ENCODE measurements around the gene PTPRM.

Gene PTPRM

DNA sequence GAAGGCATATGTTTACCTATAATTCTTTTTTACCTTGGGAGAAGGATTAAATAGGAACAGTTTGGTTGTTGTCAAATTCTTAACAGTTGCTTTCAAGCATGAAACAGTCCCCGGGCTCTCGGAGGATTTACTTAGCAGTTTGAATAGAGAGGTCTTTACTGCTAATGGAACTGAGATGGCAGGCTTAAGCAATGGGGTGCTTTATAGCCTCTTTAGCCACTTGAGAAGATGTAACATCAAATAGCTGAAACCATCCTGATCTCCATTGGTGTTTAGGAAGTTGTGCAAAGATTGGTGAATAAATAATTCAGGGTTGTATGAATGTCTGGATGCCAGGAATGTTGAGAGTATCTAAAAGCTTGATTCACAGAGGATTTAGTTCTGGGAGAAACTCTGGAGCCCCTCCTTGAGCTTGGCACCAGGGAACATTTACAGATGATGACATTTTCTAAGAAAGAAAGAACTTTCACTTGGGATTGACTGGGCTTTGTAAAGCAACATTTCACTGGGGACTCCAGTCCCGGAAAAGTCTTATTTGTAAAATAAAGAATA, 51.9 kb downstream of the PTPRM start:
- peaks cover 6% of the 10 kb centered on the region; the same call in 1 of the 2 replicates for H3K4me1 ChIP-seq (ENCODE audit: insufficient read depth, low read length)
- H3K9me3 ChIP-seq (ENCODE audit: control insufficient read depth, insufficient read depth, low read length): no peaks in the 10 kb centered on the region

DNA sequence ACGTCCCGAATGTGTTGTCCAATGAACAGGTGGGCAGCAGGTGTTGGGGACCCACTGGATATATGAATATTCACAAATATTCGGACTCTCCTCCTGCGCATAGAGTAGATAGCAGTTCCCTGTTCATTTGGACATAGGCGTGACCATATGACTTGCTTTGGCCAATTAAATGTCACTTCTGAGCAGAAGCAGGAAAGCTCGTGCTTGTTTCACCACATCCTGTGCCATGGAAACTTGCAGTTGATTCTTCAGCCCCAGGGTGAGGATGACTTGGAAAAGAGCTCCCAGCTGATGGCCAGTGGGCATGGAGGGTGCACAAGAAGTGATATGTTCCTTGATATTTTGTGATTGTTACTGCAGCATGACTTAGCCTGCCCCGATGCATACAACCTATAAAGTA, 52.6 kb downstream of the PTPRM start:
- H3K4me1 ChIP-seq (ENCODE audit: insufficient read depth, low read length): peaks cover 6% of the 10 kb centered on the region; the same call in 1 of the 2 replicates
- H3K36me3 ChIP-seq (ENCODE audit: insufficient read depth, low read length): no peaks in the 10 kb centered on the region
- no peak overlapping the region for H3K9ac ChIP-seq (ENCODE audit: low read depth, low read length)

More for the DNA sequence above, 51.9 kb downstream of the PTPRM start:
- Histone ChIP-seq H3K9ac (ENCODE audit: low read depth, low read length) (no peak overlapping the region), H3K36me3 (ENCODE audit: insufficient read depth, low read length) (no peaks in the 10 kb centered on the region)

DNA sequence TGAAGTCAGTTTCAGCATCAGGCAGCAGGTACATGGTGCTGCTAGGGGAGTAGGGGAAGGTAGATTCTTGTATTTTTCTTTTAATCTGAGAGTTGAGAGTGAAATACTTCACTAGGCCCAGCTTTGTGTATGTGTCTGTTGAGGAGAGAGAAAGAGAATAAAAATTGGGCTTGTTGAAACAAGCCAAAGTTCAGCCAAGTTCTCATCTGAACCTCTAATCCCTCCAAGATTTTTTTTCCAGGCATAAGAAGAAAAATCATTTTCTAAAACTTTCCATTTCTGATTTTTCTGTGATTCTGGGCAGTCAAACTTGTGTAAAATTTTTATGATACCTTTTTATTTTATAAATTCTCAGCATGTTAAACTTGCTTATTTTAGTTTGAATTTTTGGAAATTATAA, 55.6 kb downstream of the PTPRM start:
- H3K9me3 ChIP-seq (ENCODE audit: control insufficient read depth, insufficient read depth, low read length): no peaks in the 10 kb centered on the region
- no peaks in the 10 kb centered on the region for H3K36me3 ChIP-seq (ENCODE audit: insufficient read depth, low read length)
- no peak overlapping the region for H3K9ac ChIP-seq (ENCODE audit: low read depth, low read length)
- peaks cover 17% of the 10 kb centered on the region; the same call in 1 of the 2 replicates for H3K4me1 ChIP-seq (ENCODE audit: insufficient read depth, low read length)

More for the DNA sequence above, 52.6 kb downstream of the PTPRM start:
- no peaks in the 10 kb centered on the region for H3K9me3 ChIP-seq (ENCODE audit: control insufficient read depth, insufficient read depth, low read length)

DNA sequence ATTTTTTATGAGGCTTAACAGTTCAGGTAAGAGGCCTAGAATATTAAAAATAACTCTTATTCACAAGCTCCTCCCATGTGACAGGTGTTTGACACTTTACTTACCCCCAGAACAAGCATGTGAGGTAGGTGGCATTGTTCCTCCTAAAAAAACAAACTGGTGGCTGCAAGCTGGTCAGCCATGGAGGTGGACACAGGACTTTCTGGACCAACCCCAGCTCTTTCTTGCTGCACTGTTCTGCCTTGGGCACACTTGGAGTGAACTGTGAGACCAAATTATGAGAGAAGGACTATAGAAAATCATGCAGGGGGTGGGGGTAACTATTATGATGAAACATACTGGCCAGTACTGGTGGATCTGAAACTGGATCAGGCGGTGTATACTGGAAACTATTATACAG, 56.6 kb downstream of the PTPRM start:
- Histone ChIP-seq H3K36me3 (ENCODE audit: insufficient read depth, low read length) (no peaks in the 10 kb centered on the region), H3K9me3 (ENCODE audit: control insufficient read depth, insufficient read depth, low read length) (no peaks in the 10 kb centered on the region), H3K9ac (ENCODE audit: low read depth, low read length) (no peak overlapping the region), H3K4me1 (ENCODE audit: insufficient read depth, low read length) (peaks cover 14% of the 10 kb centered on the region; the same call in 1 of the 2 replicates)

DNA sequence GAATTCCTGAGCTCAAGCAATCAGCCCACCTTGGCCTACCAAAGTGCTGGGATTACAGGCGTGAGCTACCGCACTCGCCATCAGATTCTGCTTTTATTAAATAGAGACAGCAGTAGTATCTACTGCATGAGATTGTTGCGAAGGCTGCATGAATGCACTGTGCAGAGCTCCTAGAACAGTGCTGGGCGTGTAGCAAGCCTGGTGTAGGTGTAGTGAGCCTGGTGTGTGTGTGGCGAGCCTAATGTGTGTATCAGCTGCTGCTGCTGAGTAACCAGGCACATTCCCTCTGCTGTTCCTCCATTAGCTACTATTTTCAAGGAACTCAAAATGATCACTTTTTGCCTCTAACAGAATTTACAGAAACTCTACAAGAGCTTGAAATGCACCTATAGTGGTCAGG, 57.6 kb downstream of the PTPRM start:
- peaks cover 14% of the 10 kb centered on the region; the same call in 1 of the 2 replicates for H3K4me1 ChIP-seq (ENCODE audit: insufficient read depth, low read length)
- no peaks in the 10 kb centered on the region for H3K9me3 ChIP-seq (ENCODE audit: control insufficient read depth, insufficient read depth, low read length)
- no peaks in the 10 kb centered on the region for H3K36me3 ChIP-seq (ENCODE audit: insufficient read depth, low read length)
- no peak overlapping the region for H3K9ac ChIP-seq (ENCODE audit: low read depth, low read length)

DNA sequence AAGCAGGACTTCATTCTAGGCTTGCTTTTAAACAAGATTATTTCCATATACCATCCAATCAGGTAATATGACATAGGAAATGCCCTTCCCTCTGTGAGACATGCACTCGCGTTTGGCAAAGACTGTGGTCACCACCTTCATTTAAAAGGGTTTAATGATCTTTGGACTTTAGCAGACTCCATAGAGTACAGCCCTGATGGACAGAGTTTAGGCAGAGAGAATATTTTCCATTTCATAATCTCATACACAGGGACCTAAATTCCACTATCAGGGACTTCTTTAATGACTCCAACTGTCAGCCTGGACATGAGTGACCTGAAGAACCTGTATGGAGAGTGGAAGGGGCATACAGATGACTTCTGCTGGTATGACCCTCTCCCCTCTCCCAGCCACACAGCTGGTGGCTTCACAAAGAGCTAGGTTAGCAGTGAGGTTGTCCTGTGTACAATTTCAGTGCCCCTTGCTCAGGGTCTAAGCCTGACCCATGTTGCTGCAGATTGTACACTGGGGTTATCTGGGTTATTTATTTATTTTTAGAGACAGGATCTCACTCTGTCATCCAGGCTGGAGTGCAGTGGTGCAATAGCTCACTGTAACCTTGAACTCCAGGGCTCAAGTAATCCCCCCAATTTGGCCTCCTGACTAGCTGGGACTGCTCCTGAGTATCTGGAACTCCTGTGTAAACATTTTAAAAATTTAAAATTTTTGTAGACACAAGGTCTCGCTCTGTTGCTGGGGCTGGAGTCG, 59.2 kb downstream of the PTPRM start:
- no peaks in the 10 kb centered on the region for H3K9me3 ChIP-seq (ENCODE audit: control insufficient read depth, insufficient read depth, low read length)
- peaks cover 14% of the 10 kb centered on the region; the same call in 1 of the 2 replicates for H3K4me1 ChIP-seq (ENCODE audit: insufficient read depth, low read length)
- no peak overlapping the region for H3K9ac ChIP-seq (ENCODE audit: low read depth, low read length)
- no peaks in the 10 kb centered on the region for H3K36me3 ChIP-seq (ENCODE audit: insufficient read depth, low read length)

DNA sequence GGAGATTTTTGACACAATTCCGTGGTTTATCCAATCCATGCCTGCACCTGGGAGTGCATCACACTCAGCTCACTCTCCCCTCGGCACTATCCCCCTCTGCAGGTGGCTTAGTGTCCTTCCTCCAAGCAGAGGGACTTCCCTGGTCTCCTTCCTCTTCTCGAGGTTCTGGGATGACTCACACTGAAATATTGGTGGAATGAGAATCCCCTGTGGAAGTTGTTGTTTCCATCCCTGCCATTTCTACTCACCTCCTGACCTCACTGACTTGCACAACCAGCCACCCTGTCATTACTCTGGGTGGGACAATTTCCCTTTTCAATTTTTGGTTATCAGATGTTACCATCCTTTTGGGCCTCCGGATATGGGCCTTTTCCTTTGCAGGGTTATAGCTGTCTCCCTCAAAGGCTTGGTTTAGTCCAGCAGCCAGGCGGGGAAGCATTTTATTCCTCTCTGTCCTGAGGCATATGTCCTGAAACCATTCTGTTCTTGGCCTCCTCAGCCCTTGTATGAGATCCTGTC, 59.9 kb downstream of the PTPRM start:
- Histone ChIP-seq H3K9me3 (ENCODE audit: control insufficient read depth, insufficient read depth, low read length) (no peaks in the 10 kb centered on the region), H3K36me3 (ENCODE audit: insufficient read depth, low read length) (no peaks in the 10 kb centered on the region), H3K9ac (ENCODE audit: low read depth, low read length) (no peak overlapping the region), H3K4me1 (ENCODE audit: insufficient read depth, low read length) (peaks cover 14% of the 10 kb centered on the region; the same call in 1 of the 2 replicates)

DNA sequence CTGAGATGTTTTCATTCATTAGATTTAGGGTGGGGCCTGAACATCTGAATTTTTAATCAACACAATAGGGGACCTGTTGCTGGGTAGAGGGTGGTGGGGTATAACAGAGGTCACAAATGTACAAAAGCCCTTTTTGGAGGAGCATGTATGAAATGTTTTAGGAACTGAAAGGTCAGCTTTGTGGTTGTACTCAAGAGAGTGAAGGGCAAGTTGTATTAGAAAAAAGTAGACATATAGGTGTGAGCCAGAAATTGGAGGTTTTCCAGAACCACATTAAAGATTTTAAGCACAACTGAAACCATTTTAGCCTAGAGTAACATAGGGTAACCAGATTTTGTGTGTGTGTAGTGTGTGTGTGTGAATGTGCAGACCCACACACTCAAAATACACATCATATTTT, 62.3 kb downstream of the PTPRM start:
- H3K9ac ChIP-seq (ENCODE audit: low read depth, low read length): no peak overlapping the region
- peaks cover 14% of the 10 kb centered on the region; the same call in 1 of the 2 replicates for H3K4me1 ChIP-seq (ENCODE audit: insufficient read depth, low read length)
- no peaks in the 10 kb centered on the region for H3K9me3 ChIP-seq (ENCODE audit: control insufficient read depth, insufficient read depth, low read length)
- no peaks in the 10 kb centered on the region for H3K36me3 ChIP-seq (ENCODE audit: insufficient read depth, low read length)

DNA sequence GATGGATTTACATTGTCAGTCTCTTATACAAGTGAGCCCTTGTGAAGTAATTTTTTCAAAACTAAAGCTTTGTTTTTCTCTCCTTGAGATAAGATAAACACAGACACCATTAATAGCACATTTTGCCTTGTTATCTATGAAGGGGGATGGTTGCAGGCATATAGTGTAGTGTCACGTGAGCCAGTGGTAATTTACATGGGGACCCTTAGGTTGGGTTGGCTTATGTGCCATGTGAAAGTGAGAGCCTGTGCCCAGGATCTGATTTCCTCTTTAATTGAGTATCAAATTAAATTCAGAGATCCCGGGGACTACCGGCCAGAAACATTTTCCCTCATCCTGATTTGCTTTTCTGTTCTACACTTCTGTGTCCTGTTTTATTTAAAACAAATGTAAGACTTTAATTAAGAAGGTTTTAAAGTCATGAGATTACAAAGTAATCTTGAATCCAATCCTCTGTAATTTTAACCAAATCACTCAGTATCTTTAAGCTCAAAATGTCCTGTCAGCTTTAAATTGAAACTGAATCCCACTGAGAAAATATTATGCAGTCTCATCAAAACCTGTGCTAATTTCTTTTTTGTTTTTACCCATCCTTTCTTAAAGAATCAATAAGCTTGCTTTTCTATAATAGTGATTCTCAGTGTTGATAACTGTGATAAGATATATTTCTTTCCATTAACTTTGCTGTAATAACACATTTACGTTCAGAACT, 63.8 kb downstream of the PTPRM start:
- no peak overlapping the region for H3K9ac ChIP-seq (ENCODE audit: low read depth, low read length)
- H3K4me1 ChIP-seq (ENCODE audit: insufficient read depth, low read length): peaks cover 14% of the 10 kb centered on the region; the same call in 1 of the 2 replicates
- no peaks in the 10 kb centered on the region for H3K36me3 ChIP-seq (ENCODE audit: insufficient read depth, low read length)
- H3K9me3 ChIP-seq (ENCODE audit: control insufficient read depth, insufficient read depth, low read length): no peaks in the 10 kb centered on the region

- peaks cover 3% of the 10 kb centered on the region; the same call in 1 of the 2 replicates for H3K4me1 ChIP-seq (ENCODE audit: insufficient read depth, low read length)
- H3K9ac ChIP-seq (ENCODE audit: low read depth, low read length): no peak overlapping the region
- no peaks in the 10 kb centered on the region for H3K36me3 ChIP-seq (ENCODE audit: insufficient read depth, low read length)
- H3K9me3 ChIP-seq (ENCODE audit: control insufficient read depth, insufficient read depth, low read length): no peaks in the 10 kb centered on the region
These were observed 65.3 kb downstream of the PTPRM start for GRCh38 chr18:7632152-7633098.

GRCh38 chr18:7633171-7633570, 66.1 kb downstream of the PTPRM start:
- Histone ChIP-seq H3K36me3 (ENCODE audit: insufficient read depth, low read length) (no peaks in the 10 kb centered on the region), H3K9me3 (ENCODE audit: control insufficient read depth, insufficient read depth, low read length) (no peaks in the 10 kb centered on the region), H3K9ac (ENCODE audit: low read depth, low read length) (no peak overlapping the region), H3K4me1 (ENCODE audit: insufficient read depth, low read length) (no peaks in the 10 kb centered on the region)

DNA sequence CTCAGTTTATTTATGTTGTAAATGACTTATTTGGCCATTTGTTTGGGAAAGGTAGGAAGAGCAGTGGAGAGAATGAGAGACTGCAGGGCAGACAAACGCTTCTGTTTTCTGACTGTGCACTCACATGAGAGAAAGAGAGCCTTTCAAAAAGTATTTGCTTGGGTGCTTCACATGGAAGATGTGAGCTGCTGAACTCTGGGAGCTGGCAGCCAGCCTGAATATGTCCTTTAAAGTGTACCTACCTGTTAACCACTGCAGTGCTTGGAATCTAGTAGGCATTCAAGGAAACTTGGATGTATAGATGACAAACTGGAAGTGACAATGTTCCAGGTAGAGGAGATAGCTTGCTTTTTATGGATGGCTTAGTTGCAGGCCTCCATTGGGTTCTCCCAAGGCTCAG, 68.8 kb downstream of the PTPRM start:
- no peak overlapping the region for H3K9ac ChIP-seq (ENCODE audit: low read depth, low read length)
- no peaks in the 10 kb centered on the region for H3K4me1 ChIP-seq (ENCODE audit: insufficient read depth, low read length)
- H3K9me3 ChIP-seq (ENCODE audit: control insufficient read depth, insufficient read depth, low read length): no peaks in the 10 kb centered on the region
- no peaks in the 10 kb centered on the region for H3K36me3 ChIP-seq (ENCODE audit: insufficient read depth, low read length)

GRCh38 chr18:7637269-7637668, 70.2 kb downstream of the PTPRM start:
- H3K9me3 ChIP-seq (ENCODE audit: control insufficient read depth, insufficient read depth, low read length): no peaks in the 10 kb centered on the region
- no peak overlapping the region for H3K9ac ChIP-seq (ENCODE audit: low read depth, low read length)
- no peaks in the 10 kb centered on the region for H3K36me3 ChIP-seq (ENCODE audit: insufficient read depth, low read length)
- no peaks in the 10 kb centered on the region for H3K4me1 ChIP-seq (ENCODE audit: insufficient read depth, low read length)

DNA sequence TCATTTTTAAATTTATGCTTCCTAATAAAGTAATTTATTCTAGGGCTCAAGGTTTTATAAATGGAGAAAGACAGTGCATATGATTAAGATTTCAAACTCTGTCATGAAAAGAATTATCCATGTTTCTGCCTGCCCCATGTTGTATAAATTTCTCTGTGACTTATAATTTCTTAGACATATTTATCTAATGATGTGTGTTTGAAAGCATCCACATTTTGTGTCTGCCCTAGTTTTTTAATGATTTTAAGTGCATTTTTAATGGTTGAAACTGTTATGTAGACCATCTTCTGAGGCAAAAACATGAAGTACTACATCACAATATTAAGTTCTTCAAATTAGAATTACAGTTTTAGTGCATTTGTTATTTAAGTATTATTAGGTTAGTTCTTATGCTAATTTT, 71.2 kb downstream of the PTPRM start:
- no peaks in the 10 kb centered on the region for H3K9me3 ChIP-seq (ENCODE audit: control insufficient read depth, insufficient read depth, low read length)
- H3K4me1 ChIP-seq (ENCODE audit: insufficient read depth, low read length): no peaks in the 10 kb centered on the region
- H3K36me3 ChIP-seq (ENCODE audit: insufficient read depth, low read length): no peaks in the 10 kb centered on the region
- H3K9ac ChIP-seq (ENCODE audit: low read depth, low read length): no peak overlapping the region

All from ES-I3 (cell line).